Ovary (tissue), 9 donors: ENCODE data around the gene LSMEM2. TPM values are rescaled to one million over a fixed set of nuclear protein-coding genes. Genes with fewer than 3 reads are reported as not detected.

ENCODE experiments used
- DNase-seq, 5 donors: peaks; one replicate each; pipeline ENCODE4 v3.0.0-alpha.2; 2019 to 2020
- H3K27ac ChIP-seq, 2 donors: fragments of 200-600 bp; one replicate each; pipeline versions ENCODE4 v1.5.1 to v1.8.0; 2019 to 2022
- H3K27me3 ChIP-seq: fragments of 200-600 bp; one replicate; pipeline ENCODE4 v1.8.0; 2022
- H3K36me3 ChIP-seq: fragments of 200-600 bp; sonication (generic); one replicate; pipeline ENCODE4 v1.5.1; 2019
- H3K4me1 ChIP-seq: one replicate; pipeline ENCODE4 v1.8.1; 2013; ENCODE audit warnings: mild to moderate bottlenecking, moderate library complexity; ENCODE audit not compliant: insufficient read depth
- H3K4me3 ChIP-seq: fragments of 200-600 bp; sonication (generic); one replicate; pipeline ENCODE4 v1.5.1; 2017
- H3K9me3 ChIP-seq, 2 donors: fragments of 200-600 bp in 1 of 2; sonication (generic) in 1 of 2; one replicate each; pipeline versions ENCODE4 v1.5.1 to v1.8.1; 2013 to 2019; ENCODE audit warnings: mild to moderate bottlenecking in 1 of 2, moderate library complexity in 1 of 2
- CTCF ChIP-seq, 3 donors: fragments of 450-650 bp in 2 of 3; fragments of 200-600 bp in 1 of 3; IDR thresholded peaks; one replicate each; pipeline versions ENCODE4 v1.5.1 to v1.8.0; 2016 to 2022; ENCODE audit warnings: antibody characterized with exemption in 3 of 3, mild to moderate bottlenecking in 1 of 3
- EP300 ChIP-seq: sonication (generic); formaldehyde crosslinking; IDR thresholded peaks from one replicate; pipeline ENCODE4 v1.6.1; 2017; ENCODE audit warnings: antibody characterized with exemption
- POLR2A ChIP-seq: fragments of 450-650 bp; IDR thresholded peaks from one replicate; pipeline ENCODE4 v1.6.1; 2017; ENCODE audit warnings: antibody characterized with exemption, mild to moderate bottlenecking, moderate library complexity
- WGBS, 3 donors: extraction: QIAGEN DNeasy Blood & Tissue Kit in 1 of 3; methylation state at CpG; one replicate each; pipeline versions ENCODE4 v1.1.5 to v1.1.7; 2013 to 2017; 5-methylcytosine and 5-hydroxymethylcytosine counted together
- intact Hi-C, 4 donors: fragments of 100-400 bp; cut with DNase I; formaldehyde crosslinking; loops; one replicate each; pipeline versions ENCODE4 v1.11.0 to v1.15.1; 2022 to 2023
- polyA plus RNA-seq, 2 donors: library from polyadenylated mRNA; stranded (reverse); fragments of 200-250 nt in 1 of 2; fragments of 350-450 nt in 1 of 2; fragmentation: Illumina TruSeq in 1 of 2; extraction: RNeasy Lipid Tissue Mini Kit (QIAGEN cat#74804) in 1 of 2; gene quantifications; one replicate each; pipeline ENCODE4 v1.2.3, GENCODE V29; 2013 to 2014
- total RNA-seq, 7 donors: library from RNA; depleted of rRNA in 2 of 7; stranded (reverse); fragments of >200 nt in 2 of 7; fragmentation: NEBNext Ultra II Directional in 3 of 7; extraction: Animal tissue kit (Norgen Biotek cat#: 25700) in 3 of 7; gene quantifications; one replicate each; pipeline versions ENCODE4 v1.1.0 to v1.2.4, GENCODE V29; 2016 to 2023
- donor health status: DM: no; HTN: no; CAD: no; lungs with moderate emphysema.
- donor health status: DM: no; HTN: no; CAD: no.
- donor health status: Bipolar disorder and iron deficiency.
- donor health status: DM: yes; HTN: yes; CAD: no.
- donor health status: DM: no; HTN: no; CAD: no.
- donor health status: DM: yes; HTN: yes; CAD: no.

Gene LSMEM2
- total and polyA plus RNA-seq, 9 donors = 0.42 to 1.4 (median 0.76) TPM; not detected in 2

DNA sequence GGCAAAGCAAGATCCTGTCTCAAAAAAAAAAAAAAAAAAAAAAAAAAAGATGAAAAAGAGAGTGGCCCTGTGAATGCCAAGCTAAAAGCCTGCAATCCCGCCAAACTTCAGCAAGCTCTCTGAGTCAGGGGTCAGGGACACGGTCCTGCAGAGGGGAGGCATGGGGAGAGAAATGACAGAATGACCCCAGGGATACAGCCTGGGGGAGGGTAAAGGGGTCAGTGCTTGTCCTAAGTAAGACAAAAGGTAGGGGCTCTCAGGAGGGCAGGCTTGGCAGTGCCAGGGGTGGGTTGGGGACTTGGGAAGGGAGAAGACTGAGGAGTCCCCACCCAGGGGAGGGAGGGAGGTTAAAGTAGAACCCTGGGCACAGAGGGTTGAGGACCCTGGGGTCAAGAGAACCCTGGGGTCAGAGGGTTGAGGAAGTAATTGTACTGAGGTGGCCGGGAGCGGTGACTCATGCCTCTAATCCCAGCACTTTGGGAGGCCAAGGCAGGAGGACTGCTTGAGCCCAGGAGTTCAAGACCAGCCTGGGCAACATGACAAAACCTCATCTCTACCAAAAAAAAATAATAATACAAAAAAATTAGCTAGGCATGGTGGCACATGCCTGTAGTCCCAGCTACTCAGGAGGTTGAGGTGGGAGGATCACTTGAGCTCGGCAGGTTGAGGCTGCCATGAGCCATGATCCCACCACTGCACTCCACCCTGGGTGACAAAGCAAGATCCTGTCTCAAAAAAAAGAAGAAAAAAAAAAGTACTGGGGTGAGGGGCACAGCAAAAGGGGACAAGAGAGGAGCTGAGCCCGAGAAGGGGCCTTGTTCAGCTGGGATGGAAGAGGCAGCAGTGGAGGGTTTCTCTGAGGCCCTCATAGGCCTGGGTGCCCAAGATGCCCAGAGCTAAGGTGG lies 15.2 kb upstream of the LSMEM2 start:
- Histone ChIP-seq H3K9me3 (no peaks in the 10 kb centered on the region), H3K27ac (peak overlapping the region; percentile 62 to 99), H3K4me3 (no peak overlapping the region), H3K4me1 (peaks cover 46% of the 10 kb centered on the region), H3K27me3 (no peaks in the 10 kb centered on the region), H3K36me3 (no peaks in the 10 kb centered on the region)
- TF ChIP-seq POLR2A (no peak), EP300 (no peak), CTCF (IDR thresholded peaks at IDR 0.05) (no peak)
- 38 to 46% (median 40%) methylated on average over 6 of the region's 6 CpGs for WGBS, 3 donors
- peak; percentile 63 to 78 (median 74) for DNase-seq
- intact Hi-C loops = loop anchor here in 1 of 4 donors (10.0 kb wide), 1 partner anchor 61 kb away; the partner anchor contains the start of genes HYAL2 and TUSC2

GRCh38 chr3:50264383-50264963 lies 14.4 kb upstream of the LSMEM2 start:
- H3K4me3 ChIP-seq = no peak overlapping the region
- intact Hi-C loops = loop anchor here in 1 of 4 donors (10.0 kb wide), 1 partner anchor 60 kb away; the partner anchor contains the start of genes HYAL2 and TUSC2

DNA sequence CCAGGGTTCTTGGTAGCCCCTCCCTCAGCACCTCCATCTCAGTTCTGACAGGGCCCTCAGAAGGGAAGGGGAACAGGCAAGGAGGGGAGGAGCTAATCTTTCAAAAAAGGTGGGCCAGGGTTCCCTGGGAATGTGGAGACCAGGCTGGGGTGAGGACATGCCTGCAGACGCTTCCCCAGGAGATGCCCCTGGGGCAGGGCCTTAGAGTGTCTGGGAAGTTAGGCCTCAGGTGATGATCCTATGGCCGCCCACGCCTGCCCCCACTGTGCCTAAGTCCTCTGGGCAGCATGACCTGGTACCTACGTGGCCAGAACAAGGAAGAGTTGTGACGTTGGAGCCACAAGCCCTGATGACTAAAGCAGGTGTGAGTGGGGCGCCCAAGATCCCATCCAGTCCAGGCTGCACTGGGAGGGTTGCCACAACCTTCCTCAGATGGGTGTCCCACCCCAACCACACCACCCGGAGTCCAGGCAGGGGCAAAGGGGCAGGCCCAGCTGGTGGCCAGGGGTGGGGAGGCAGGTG lies 13.9 kb upstream of the LSMEM2 start:
- Histone ChIP-seq H3K9me3 (no peaks in the 10 kb centered on the region), H3K27me3 (no peaks in the 10 kb centered on the region), H3K36me3 (no peaks in the 10 kb centered on the region), H3K4me3 (no peak overlapping the region), H3K4me1 (peaks cover 57% of the 10 kb centered on the region), H3K27ac (peak overlapping the region; percentile 62 to 99)
- no peak for TF ChIP-seq CTCF (IDR thresholded peaks at IDR 0.05)
- TF ChIP-seq EP300 = no peak
- no peak for TF ChIP-seq POLR2A
- intact Hi-C loops = loop anchor here in 1 of 4 donors (10.0 kb wide), 1 partner anchor 60 kb away; the partner anchor contains the start of genes HYAL2 and TUSC2
- DNase-seq = peak in 4 of 5 donors; percentile 53 to 71 (median 64)
- 50 to 54% (median 53%) methylated on average over 7 of the region's 7 CpGs for WGBS, 3 donors

More at GRCh38 chr3:50264383-50264963, 14.4 kb upstream of the LSMEM2 start:
- WGBS, 3 donors = 1 to 9% (median 2%) methylated on average over 7 of the region's 7 CpGs
- peak; percentile 91 to 94 (median 93) for DNase-seq
- Histone ChIP-seq H3K27me3 (no peaks in the 10 kb centered on the region), H3K9me3 (no peaks in the 10 kb centered on the region), H3K27ac (peak overlapping the region; percentile 62 to 99), H3K36me3 (no peaks in the 10 kb centered on the region), H3K4me1 (peaks cover 52% of the 10 kb centered on the region)
- TF ChIP-seq EP300 (no peak), POLR2A (no peak), CTCF (IDR thresholded peaks at IDR 0.05) (no peak)

GRCh38 chr3:50265571-50265970 lies 13.3 kb upstream of the LSMEM2 start:
- peaks cover 58% of the 10 kb centered on the region for H3K4me1 ChIP-seq
- WGBS, 3 donors = 16 to 60% (median 32%) methylated on average over 1 of the region's 1 CpG
- TF ChIP-seq EP300 (no peak), POLR2A (no peak), CTCF (IDR thresholded peaks at IDR 0.05) (no peak)
- H3K4me3 ChIP-seq = no peak overlapping the region
- H3K36me3 ChIP-seq = no peaks in the 10 kb centered on the region
- no peaks in the 10 kb centered on the region for H3K27me3 ChIP-seq
- intact Hi-C loops = loop anchor here in 1 of 4 donors (10.0 kb wide), 1 partner anchor 59 kb away; the partner anchor contains the start of genes HYAL2 and TUSC2
- H3K27ac ChIP-seq = peak overlapping the region; percentile 62 to 99
- no peaks in the 10 kb centered on the region for H3K9me3 ChIP-seq
- peak in 1 of 5 donors; percentile 51 for DNase-seq
